SK-N-SH (cell line): ENCODE measurements around the gene MAGEC2. TPM values are rescaled to one million over a fixed set of nuclear protein-coding genes. Genes with fewer than 3 reads are reported as not detected.

Experiments used
- CTCF ChIA-PET: fragments of 300-600, 350-600 bp; formaldehyde crosslinking; extraction: SDS; loops from one replicate; lab custom pipeline; 2021; lab: Yijun Ruan, JAX
- POLR2A ChIA-PET: fragments of 350-600 bp; sonication (Branson Sonifier 250); formaldehyde crosslinking; extraction: SDS; loops from one replicate; lab custom pipeline; 2020; ENCODE audit warnings: antibody characterized with exemption, inconsistent platforms; lab: Yijun Ruan, JAX
- DNase-seq: peaks from one replicate; pipeline ENCODE4 v3.0.0; 2012
- H2AFZ ChIP-seq: fragments of 200-600 bp; sonication (generic); 2 replicates; pipeline ENCODE4 v1.8.1; 2016; ENCODE audit warnings: antibody characterized with exemption, mild to moderate bottlenecking, low read depth
- H3F3A ChIP-seq: fragments of 200-600 bp; sonication (generic); replicated peaks from 2 replicates; pipeline ENCODE3; 2016; ENCODE audit warnings: antibody characterized with exemption, mild to moderate bottlenecking; ENCODE audit not compliant: insufficient read depth
- H3K27ac ChIP-seq, 2 experiments: fragments of 200-500 bp in 1 of 2; fragments of 200-600 bp in 1 of 2; sonication (Bioruptor generic) in 1 of 2; sonication (generic), shearing (Covaris generic) in 1 of 2; 2 replicates each; pipeline versions ENCODE4 v1.5.1 to v1.6.1; 2014 to 2016; ENCODE audit warnings: low read depth in 2 of 2, inconsistent platforms in 1 of 2, low read length in 1 of 2, mild to moderate bottlenecking in 1 of 2, mixed read lengths in 1 of 2
- H3K27me3 ChIP-seq: fragments of 200-600 bp; sonication (generic), shearing (Covaris generic); 2 replicates; pipeline ENCODE4 v1.6.1; 2016; ENCODE audit warnings: mixed run types; ENCODE audit not compliant: insufficient read depth
- H3K36me3 ChIP-seq, 2 experiments: fragments of 200-500 bp in 1 of 2; fragments of 200-600 bp in 1 of 2; sonication (Bioruptor generic) in 1 of 2; sonication (generic) in 1 of 2; replicated peaks in 1 of 2; 2 replicates each; pipeline versions ENCODE3 to v1.5.1; 2014 to 2016; ENCODE audit warnings: low read length in 1 of 2, mild to moderate bottlenecking in 1 of 2; ENCODE audit not compliant: insufficient read depth in 2 of 2, control insufficient read depth in 1 of 2
- H3K4me1 ChIP-seq, 2 experiments: fragments of 200-500 bp in 1 of 2; fragments of 200-600 bp in 1 of 2; sonication (Bioruptor generic) in 1 of 2; sonication (generic), shearing (Covaris generic) in 1 of 2; 2 replicates each; pipeline versions ENCODE4 v1.5.1 to v1.6.1; 2014 to 2016; ENCODE audit warnings: low read depth in 1 of 2, low read length in 1 of 2, mixed run types in 1 of 2; ENCODE audit not compliant: insufficient read depth in 2 of 2, control insufficient read depth in 1 of 2
- H3K4me2 ChIP-seq: fragments of 200-600 bp; sonication (generic), shearing (Covaris generic); 2 replicates; pipeline ENCODE4 v1.6.1; 2017; ENCODE audit warnings: mixed run types
- H3K4me3 ChIP-seq, 2 experiments: fragments of 200-500 bp in 1 of 2; fragments of 200-600 bp in 1 of 2; sonication (Bioruptor generic) in 1 of 2; sonication (generic), shearing (Covaris generic) in 1 of 2; 2 replicates each; pipeline versions ENCODE4 v1.5.1 to v1.8.1; 2014 to 2016; ENCODE audit warnings: low read depth in 2 of 2, inconsistent platforms in 1 of 2, low read length in 1 of 2, mild to moderate bottlenecking in 1 of 2, mixed read lengths in 1 of 2, moderate library complexity in 1 of 2
- H3K79me2 ChIP-seq: fragments of 200-600 bp; sonication (generic); 2 replicates; pipeline ENCODE4 v1.8.1; 2017; ENCODE audit warnings: mild to moderate bottlenecking; ENCODE audit not compliant: insufficient read depth
- H3K9ac ChIP-seq: fragments of 200-600 bp; sonication (generic); 2 replicates; pipeline ENCODE4 v1.6.1; 2017; ENCODE audit warnings: mixed run types
- H3K9me2 ChIP-seq: fragments of 200-600 bp; sonication (generic); 2 replicates; pipeline ENCODE4 v1.6.1; 2017; ENCODE audit warnings: mixed run types
- H3K9me3 ChIP-seq: fragments of 200-600 bp; sonication (generic); 2 replicates; pipeline ENCODE4 v1.6.1; 2017; ENCODE audit warnings: mixed run types, mild to moderate bottlenecking, moderate library complexity
- H4K20me1 ChIP-seq: fragments of 200-600 bp; sonication (generic); 2 replicates; pipeline ENCODE4 v1.6.1; 2017; ENCODE audit warnings: mild to moderate bottlenecking, mixed run types; ENCODE audit not compliant: insufficient read depth
- ELF1 ChIP-seq: IDR thresholded peaks from 2 replicates; pipeline ENCODE4 v1.4.0; 2012
- GATA2 ChIP-seq: sonication (generic); formaldehyde crosslinking; IDR thresholded peaks from 2 replicates; pipeline ENCODE4 v1.5.0; 2020; ENCODE audit warnings: mild to moderate bottlenecking, missing genetic modification reagents
- IRF3 ChIP-seq: fragments of 150-350 bp; IDR thresholded peaks from 2 replicates; pipeline ENCODE4 v1.6.1; 2016; ENCODE audit warnings: mild to moderate bottlenecking, low read depth, low read length
- NFIC ChIP-seq: IDR thresholded peaks from 2 replicates; pipeline ENCODE4 v1.4.0; 2012; ENCODE audit warnings: borderline replicate concordance
- POLR2AphosphoS5 ChIP-seq: IDR thresholded peaks from 2 replicates; pipeline ENCODE4 v1.6.1; 2012; ENCODE audit warnings: low read depth, low read length
- RFX5 ChIP-seq: IDR thresholded peaks from 2 replicates; pipeline ENCODE4 v1.6.1; 2012; ENCODE audit warnings: mild to moderate bottlenecking, improper control_type of control experiment, low read length
- SMC3 ChIP-seq: IDR thresholded peaks from 2 replicates; pipeline ENCODE4 v1.6.1; 2012; ENCODE audit warnings: low read depth, low read length, improper control_type of control experiment
- TAF1 ChIP-seq: IDR thresholded peaks from 2 replicates; pipeline ENCODE4 v1.6.1; 2012; ENCODE audit warnings: low read depth, mild to moderate bottlenecking, low read length, moderate library complexity, borderline replicate concordance
- USF2 ChIP-seq: fragments of 150-350 bp; IDR thresholded peaks from 2 replicates; pipeline ENCODE4 v1.6.1; 2017; ENCODE audit warnings: antibody characterized with exemption, low read length, low read depth, borderline replicate concordance
- YY1 ChIP-seq: IDR thresholded peaks from 2 replicates; pipeline ENCODE4 v1.4.0; 2012; ENCODE audit warnings: low read depth, mild to moderate bottlenecking
- WGBS: methylation state at CpG from one replicate; pipeline ENCODE4 v1.1.6; 2017; ENCODE audit warnings: low lambda C conversion rate; 5-methylcytosine and 5-hydroxymethylcytosine counted together
- polyA plus RNA-seq, 3 experiments: library from polyadenylated mRNA; depleted of rRNA; stranded (reverse); fragments of >200 nt; gene quantifications; 2 replicates each; pipeline ENCODE4 v1.2.3, GENCODE V29; 2012
- TF ChIP-seq, protein P1 (sequence below): IDR thresholded peaks from 2 replicates; pipeline ENCODE4 v1.4.0; 2012; ENCODE audit warnings: low read depth, borderline replicate concordance
- TF ChIP-seq, protein P2 (sequence below): IDR thresholded peaks from 2 replicates; pipeline ENCODE4 v1.4.0; 2012; ENCODE audit warnings: low read depth, borderline replicate concordance
- TF ChIP-seq, protein P3 (sequence below): fragments of 200-600 bp; sonication (generic); IDR thresholded peaks from 2 replicates; pipeline ENCODE4 v1.6.1; 2017; ENCODE audit warnings: antibody characterized with exemption, mild to moderate bottlenecking, moderate library complexity

The MAGEC2 gene
- polyA plus RNA-seq, 1 of the 3 experiments (the other 2 are of a cell fraction) = 1.9 TPM

GRCh38 chrX:142250502-142250901 is 45.4 kb upstream of the MAGEC2 start:
- no peak overlapping the region for H3K4me3 ChIP-seq
- H3K9ac ChIP-seq = no peak overlapping the region
- no peaks in the 10 kb centered on the region for H3F3A ChIP-seq
- H3K36me3 ChIP-seq = no peaks in the 10 kb centered on the region
- H4K20me1 ChIP-seq = no peaks in the 10 kb centered on the region
- H2AFZ ChIP-seq = no peak overlapping the region
- TF ChIP-seq YY1 (no peak), NFIC (no peak), RFX5 (no peak), GATA2 (CRISPR knock-in tag) (no peak), ELF1 (no peak)
- TF ChIP-seq, protein P1, sequence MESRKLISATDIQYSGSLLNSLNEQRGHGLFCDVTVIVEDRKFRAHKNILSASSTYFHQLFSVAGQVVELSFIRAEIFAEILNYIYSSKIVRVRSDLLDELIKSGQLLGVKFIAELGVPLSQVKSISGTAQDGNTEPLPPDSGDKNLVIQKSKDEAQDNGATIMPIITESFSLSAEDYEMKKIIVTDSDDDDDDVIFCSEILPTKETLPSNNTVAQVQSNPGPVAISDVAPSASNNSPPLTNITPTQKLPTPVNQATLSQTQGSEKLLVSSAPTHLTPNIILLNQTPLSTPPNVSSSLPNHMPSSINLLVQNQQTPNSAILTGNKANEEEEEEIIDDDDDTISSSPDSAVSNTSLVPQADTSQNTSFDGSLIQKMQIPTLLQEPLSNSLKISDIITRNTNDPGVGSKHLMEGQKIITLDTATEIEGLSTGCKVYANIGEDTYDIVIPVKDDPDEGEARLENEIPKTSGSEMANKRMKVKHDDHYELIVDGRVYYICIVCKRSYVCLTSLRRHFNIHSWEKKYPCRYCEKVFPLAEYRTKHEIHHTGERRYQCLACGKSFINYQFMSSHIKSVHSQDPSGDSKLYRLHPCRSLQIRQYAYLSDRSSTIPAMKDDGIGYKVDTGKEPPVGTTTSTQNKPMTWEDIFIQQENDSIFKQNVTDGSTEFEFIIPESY = no peak
- H3K4me1 ChIP-seq = no peaks in the 10 kb centered on the region
- H3K9me3 ChIP-seq = no peaks in the 10 kb centered on the region
- no peaks in the 10 kb centered on the region for H3K9me2 ChIP-seq
- H3K79me2 ChIP-seq = no peaks in the 10 kb centered on the region
- 0% methylated on average over 4 of the region's 4 CpGs for WGBS
- H3K27me3 ChIP-seq = no peaks in the 10 kb centered on the region
- H3K4me2 ChIP-seq = no peak overlapping the region
- no peak overlapping the region for H3K27ac ChIP-seq
- no peak for DNase-seq
- CTCF ChIA-PET = no interaction called here
- POLR2A ChIA-PET = no interaction called here

GRCh38 chrX:142249721-142250120 is 44.6 kb upstream of the MAGEC2 start:
- Histone ChIP-seq H3F3A (no peaks in the 10 kb centered on the region), H3K9me3 (no peaks in the 10 kb centered on the region), H3K27ac (no peak overlapping the region), H3K4me1 (no peaks in the 10 kb centered on the region), H3K36me3 (no peaks in the 10 kb centered on the region), H3K9me2 (no peaks in the 10 kb centered on the region), H3K4me2 (no peak overlapping the region), H2AFZ (no peak overlapping the region), H4K20me1 (no peaks in the 10 kb centered on the region), H3K79me2 (no peaks in the 10 kb centered on the region), H3K9ac (no peak overlapping the region), H3K27me3 (no peaks in the 10 kb centered on the region), H3K4me3 (no peak overlapping the region)
- no peak for TF ChIP-seq SMC3
- no peak for TF ChIP-seq USF2
- TF ChIP-seq, protein P2, sequence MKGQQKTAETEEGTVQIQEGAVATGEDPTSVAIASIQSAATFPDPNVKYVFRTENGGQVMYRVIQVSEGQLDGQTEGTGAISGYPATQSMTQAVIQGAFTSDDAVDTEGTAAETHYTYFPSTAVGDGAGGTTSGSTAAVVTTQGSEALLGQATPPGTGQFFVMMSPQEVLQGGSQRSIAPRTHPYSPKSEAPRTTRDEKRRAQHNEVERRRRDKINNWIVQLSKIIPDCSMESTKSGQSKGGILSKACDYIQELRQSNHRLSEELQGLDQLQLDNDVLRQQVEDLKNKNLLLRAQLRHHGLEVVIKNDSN = no peak
- 7% methylated on average over 5 of the region's 5 CpGs for WGBS
- DNase-seq = no peak
- ChIA-PET POLR2A (no interaction called here), CTCF (no interaction called here)

GRCh38 chrX:142244568-142244967 is 39.5 kb upstream of the MAGEC2 start:
- DNase-seq = no peak

More at GRCh38 chrX:142244568-142244967, 39.5 kb upstream of the MAGEC2 start:
- WGBS = 0% methylated on average over 2 of the region's 4 CpGs
- Histone ChIP-seq H3K27ac (no peak overlapping the region), H4K20me1 (no peaks in the 10 kb centered on the region), H2AFZ (no peak overlapping the region), H3K27me3 (no peaks in the 10 kb centered on the region), H3K4me2 (no peak overlapping the region), H3K4me1 (no peaks in the 10 kb centered on the region), H3F3A (no peaks in the 10 kb centered on the region), H3K9me2 (no peaks in the 10 kb centered on the region), H3K9me3 (no peaks in the 10 kb centered on the region), H3K9ac (no peak overlapping the region), H3K79me2 (no peaks in the 10 kb centered on the region), H3K4me3 (no peak overlapping the region), H3K36me3 (no peaks in the 10 kb centered on the region)
- CTCF ChIA-PET = no interaction called here
- TF ChIP-seq NFIC (no peak), YY1 (no peak), POLR2AphosphoS5 (no peak), IRF3 (no peak), TAF1 (no peak)
- TF ChIP-seq, protein P3, sequence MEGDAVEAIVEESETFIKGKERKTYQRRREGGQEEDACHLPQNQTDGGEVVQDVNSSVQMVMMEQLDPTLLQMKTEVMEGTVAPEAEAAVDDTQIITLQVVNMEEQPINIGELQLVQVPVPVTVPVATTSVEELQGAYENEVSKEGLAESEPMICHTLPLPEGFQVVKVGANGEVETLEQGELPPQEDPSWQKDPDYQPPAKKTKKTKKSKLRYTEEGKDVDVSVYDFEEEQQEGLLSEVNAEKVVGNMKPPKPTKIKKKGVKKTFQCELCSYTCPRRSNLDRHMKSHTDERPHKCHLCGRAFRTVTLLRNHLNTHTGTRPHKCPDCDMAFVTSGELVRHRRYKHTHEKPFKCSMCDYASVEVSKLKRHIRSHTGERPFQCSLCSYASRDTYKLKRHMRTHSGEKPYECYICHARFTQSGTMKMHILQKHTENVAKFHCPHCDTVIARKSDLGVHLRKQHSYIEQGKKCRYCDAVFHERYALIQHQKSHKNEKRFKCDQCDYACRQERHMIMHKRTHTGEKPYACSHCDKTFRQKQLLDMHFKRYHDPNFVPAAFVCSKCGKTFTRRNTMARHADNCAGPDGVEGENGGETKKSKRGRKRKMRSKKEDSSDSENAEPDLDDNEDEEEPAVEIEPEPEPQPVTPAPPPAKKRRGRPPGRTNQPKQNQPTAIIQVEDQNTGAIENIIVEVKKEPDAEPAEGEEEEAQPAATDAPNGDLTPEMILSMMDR = no peak
- POLR2A ChIA-PET = no interaction called here
